Peyer's patch (tissue), 4 donors: ENCODE measurements around the gene ETNK1.

ENCODE experiments used
- CTCF ChIP-seq, 6 experiments: fragments of 450-650 bp in 4 of 6; fragments of 200-600 bp in 2 of 6; sonication (generic) in 1 of 6; IDR thresholded peaks; one replicate each; pipeline ENCODE4 v1.5.1; 2017 to 2019; ENCODE audit warnings: antibody characterized with exemption in 6 of 6, mild to moderate bottlenecking in 3 of 6, moderate library complexity in 1 of 6
- POLR2A ChIP-seq, 2 donors: fragments of 450-650 bp; IDR thresholded peaks; one replicate each; pipeline ENCODE4 v1.5.1; 2017; ENCODE audit warnings: antibody characterized with exemption in 2 of 2, mild to moderate bottlenecking in 2 of 2, moderate library complexity in 2 of 2

- TF ChIP-seq POLR2A (IDR thresholded peaks at IDR 0.05) (no peak), CTCF (IDR thresholded peaks at IDR 0.05) (no peak)
Observed at GRCh38 chr12:22668441-22668840, 43.5 kb downstream of the ETNK1 start.
